Sigmoid colon (tissue), 4 donors: ENCODE data around the gene TMBIM1.

Experiments
- CTCF ChIP-seq, 4 experiments: fragments of 450-650 bp in 3 of 4; fragments of 200-600 bp in 1 of 4; IDR thresholded peaks; one replicate each; pipeline ENCODE4 v1.5.1; 2016 to 2019; ENCODE audit warnings: antibody characterized with exemption in 4 of 4, mild to moderate bottlenecking in 3 of 4, moderate library complexity in 2 of 4
- EP300 ChIP-seq, 4 donors: sonication (generic); formaldehyde crosslinking; IDR thresholded peaks; one replicate each; pipeline ENCODE4 v1.6.1; 2017; ENCODE audit warnings: antibody characterized with exemption in 4 of 4
- POLR2A ChIP-seq, 2 donors: fragments of 450-650 bp; IDR thresholded peaks; one replicate each; pipeline ENCODE4 v1.6.1; 2016; ENCODE audit warnings: antibody characterized with exemption in 2 of 2, mild to moderate bottlenecking in 2 of 2, moderate library complexity in 2 of 2
- POLR2AphosphoS5 ChIP-seq, 4 donors: sonication (generic); formaldehyde crosslinking; IDR thresholded peaks; one replicate each; pipeline ENCODE4 v1.6.1; 2017; ENCODE audit warnings: antibody characterized with exemption in 4 of 4

- peak; percentile 91 to 97 (median 95) for TF ChIP-seq CTCF (IDR thresholded peaks at IDR 0.05)
- TF ChIP-seq POLR2AphosphoS5 (IDR thresholded peaks at IDR 0.05): no peak
- no peak for TF ChIP-seq POLR2A (IDR thresholded peaks at IDR 0.05)
- TF ChIP-seq EP300 (IDR thresholded peaks at IDR 0.05): no peak
Measured at GRCh38 chr2:218301176-218301819, 9.0 kb upstream of the TMBIM1 start.
